IgD-negative memory B cell (primary cell): ENCODE measurements around the gene CDK10. TPM values are rescaled to one million over a fixed set of nuclear protein-coding genes. Genes with fewer than 3 reads are reported as not detected.

Experiments
- H3K27ac Mint-ChIP-seq, 3 donors: one replicate each; pipeline ENCODE4 v1.8.0; 2020 to 2022; ENCODE audit warnings: mild to moderate bottlenecking in 3 of 3, mixed read lengths in 3 of 3, moderate library complexity in 1 of 3
- H3K27me3 Mint-ChIP-seq: one replicate; pipeline ENCODE4 v1.8.0; 2021; ENCODE audit warnings: mixed read lengths
- H3K36me3 Mint-ChIP-seq: one replicate; pipeline ENCODE4 v1.8.0; 2020; ENCODE audit warnings: mild to moderate bottlenecking, mixed read lengths
- H3K4me1 Mint-ChIP-seq, 3 donors: one replicate each; pipeline ENCODE4 v1.8.0; 2020 to 2022; ENCODE audit warnings: mixed read lengths in 3 of 3, mild to moderate bottlenecking in 1 of 3
- H3K4me3 Mint-ChIP-seq, 4 donors: one replicate each; pipeline ENCODE4 v1.8.0; 2020 to 2022; ENCODE audit warnings: mild to moderate bottlenecking in 4 of 4, mixed read lengths in 4 of 4, moderate library complexity in 3 of 4
- H3K9me3 Mint-ChIP-seq, 3 donors: one replicate each; pipeline ENCODE4 v1.8.0; 2020 to 2021; ENCODE audit warnings: mixed read lengths in 3 of 3, mild to moderate bottlenecking in 1 of 3
- polyA plus RNA-seq: library from polyadenylated mRNA; unstranded; fragments of 300-500 nt; fragmentation: Illumina TruSeq; gene quantifications from one replicate; pipeline ENCODE4 v1.2.3, GENCODE V29; 2021

CDK10 gene
- polyA plus RNA-seq, 1 donor from 2014 or later, result 24.0 TPM

DNA sequence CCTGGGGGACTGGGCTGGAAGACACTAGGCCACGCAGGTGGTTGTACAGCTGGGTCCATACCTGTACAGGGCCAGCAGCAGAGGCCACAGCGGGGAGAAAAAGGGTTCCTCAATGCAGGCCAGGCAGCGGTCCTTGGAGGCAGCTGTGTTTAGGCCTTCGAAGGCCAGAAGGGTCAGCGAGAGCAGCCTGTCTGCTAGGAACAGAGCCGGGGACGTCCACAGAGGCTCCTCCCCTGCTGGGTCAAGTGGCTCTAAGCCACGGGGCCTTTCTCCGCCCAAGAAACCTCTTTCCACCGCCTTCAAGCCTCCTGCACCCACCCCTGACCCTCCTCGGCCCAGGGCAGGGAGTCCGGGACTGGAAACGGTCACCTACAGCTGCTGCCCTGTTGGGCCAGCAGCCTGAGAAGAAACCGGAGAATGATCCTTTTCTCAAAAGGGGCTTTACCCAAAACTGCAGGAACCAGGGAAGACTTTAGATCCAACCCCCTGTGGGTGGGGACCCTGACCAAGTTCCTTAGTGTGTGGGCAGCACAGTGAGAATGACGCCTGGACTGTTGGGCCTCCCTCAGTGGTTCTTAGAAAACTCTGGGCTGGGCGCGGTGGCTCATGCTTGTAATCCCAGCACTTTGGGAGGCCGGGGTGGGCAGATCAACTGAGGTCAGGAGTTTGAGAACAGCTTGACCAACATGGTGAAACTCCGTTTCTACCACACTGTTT lies 23.4 kb downstream of the CDK10 start:
- Mint-ChIP-seq H3K9me3 (no peaks in the 10 kb centered on the region), H3K36me3 (no peaks in the 10 kb centered on the region), H3K4me3 (peak overlapping the region in 2 of 4 donors; percentile 18 to 88), H3K27ac (peak overlapping the region in 1 of 3 donors; percentile 25), H3K27me3 (no peaks in the 10 kb centered on the region), H3K4me1 (peaks cover 3 to 11% (median 6%) of the 10 kb centered on the region in 3 donors)

DNA sequence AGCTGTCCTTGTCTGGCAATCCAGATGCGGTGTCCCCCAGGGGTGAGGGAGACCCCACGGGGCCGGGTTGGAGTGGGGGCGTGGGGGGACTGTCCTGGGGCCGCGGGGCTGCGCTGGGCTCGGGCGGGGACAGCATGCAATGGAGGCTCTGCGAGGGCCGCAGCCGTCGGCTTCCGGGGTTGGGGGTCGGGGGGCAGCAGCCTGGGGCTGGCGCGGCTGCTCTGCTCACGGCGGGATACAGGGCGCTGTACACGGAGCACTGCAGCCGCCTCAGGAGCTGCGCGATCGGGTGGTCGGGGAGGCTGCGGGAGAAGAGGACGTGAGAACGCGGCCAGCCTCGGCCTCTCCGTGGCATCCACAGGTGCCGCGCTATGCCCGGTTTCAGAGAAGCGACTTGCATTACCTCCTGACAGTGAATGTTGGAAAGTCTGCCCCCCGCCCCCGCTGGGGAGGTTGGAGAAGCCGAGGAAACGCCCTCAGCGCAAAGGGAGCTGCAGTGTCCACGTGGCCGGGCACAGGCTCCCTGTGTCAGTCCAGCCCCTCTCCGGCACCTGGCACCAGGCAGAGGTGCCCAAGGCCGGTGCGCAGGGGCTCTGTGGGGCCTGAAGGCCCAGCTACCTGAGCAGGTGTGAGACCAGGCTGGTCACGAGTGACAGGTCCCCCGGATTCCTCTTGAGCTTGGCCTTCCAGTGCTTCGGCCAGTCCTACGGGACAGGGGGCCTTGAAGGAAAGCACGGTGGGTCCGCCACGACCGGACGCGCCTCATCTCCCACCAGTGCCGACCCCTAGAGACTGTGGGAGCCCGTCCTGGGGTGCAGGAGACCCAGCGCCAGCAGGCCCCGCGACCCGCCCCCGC lies 24.4 kb downstream of the CDK10 start:
- peaks cover 3 to 8% (median 8%) of the 10 kb centered on the region in 3 donors for H3K4me1 Mint-ChIP-seq
- H3K27ac Mint-ChIP-seq, result no peak overlapping the region
- H3K27me3 Mint-ChIP-seq, result no peaks in the 10 kb centered on the region
- no peaks in the 10 kb centered on the region for H3K9me3 Mint-ChIP-seq
- no peaks in the 10 kb centered on the region for H3K36me3 Mint-ChIP-seq
- no peak overlapping the region for H3K4me3 Mint-ChIP-seq

DNA sequence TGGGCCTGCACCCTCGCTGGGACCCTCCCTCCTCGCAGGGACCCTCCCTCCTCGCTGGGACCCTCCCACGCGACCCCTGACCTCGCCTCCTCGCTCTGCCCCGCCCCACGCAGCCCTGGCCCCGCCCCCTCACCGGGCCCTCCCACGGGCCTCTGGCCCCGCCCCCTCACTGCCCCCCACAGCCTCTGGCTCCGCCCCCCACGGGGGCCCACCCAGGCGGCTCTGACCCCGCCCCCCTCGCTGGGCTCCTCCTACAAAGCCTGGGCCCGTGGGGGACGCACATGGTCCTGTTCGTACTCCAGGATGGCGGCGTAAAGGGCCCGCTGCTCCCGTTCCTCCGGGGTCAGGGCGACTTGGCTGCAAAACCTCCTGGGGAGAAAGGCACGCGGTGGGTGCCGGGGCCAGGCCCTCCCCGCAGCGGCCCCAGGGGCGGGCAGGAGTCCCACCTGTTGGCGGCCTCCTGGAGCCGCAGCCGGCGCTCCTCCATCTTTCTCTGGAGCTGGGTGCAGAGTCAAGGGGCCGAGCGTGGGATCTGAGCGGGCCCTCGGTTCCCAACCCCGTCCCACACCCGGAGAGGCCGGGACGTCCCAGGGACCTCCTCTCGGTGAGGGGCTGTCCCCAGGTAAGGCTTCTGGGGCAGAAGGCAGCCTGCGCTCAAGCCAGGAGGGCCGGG lies 25.2 kb downstream of the CDK10 start:
- Mint-ChIP-seq H3K9me3 (no peaks in the 10 kb centered on the region), H3K36me3 (no peaks in the 10 kb centered on the region), H3K4me1 (peaks cover 0 to 5% (median 2%) of the 10 kb centered on the region in 3 donors), H3K27ac (no peak overlapping the region), H3K27me3 (no peaks in the 10 kb centered on the region), H3K4me3 (peak overlapping the region in 3 of 4 donors; percentile 67 to 75 (median 74))

DNA sequence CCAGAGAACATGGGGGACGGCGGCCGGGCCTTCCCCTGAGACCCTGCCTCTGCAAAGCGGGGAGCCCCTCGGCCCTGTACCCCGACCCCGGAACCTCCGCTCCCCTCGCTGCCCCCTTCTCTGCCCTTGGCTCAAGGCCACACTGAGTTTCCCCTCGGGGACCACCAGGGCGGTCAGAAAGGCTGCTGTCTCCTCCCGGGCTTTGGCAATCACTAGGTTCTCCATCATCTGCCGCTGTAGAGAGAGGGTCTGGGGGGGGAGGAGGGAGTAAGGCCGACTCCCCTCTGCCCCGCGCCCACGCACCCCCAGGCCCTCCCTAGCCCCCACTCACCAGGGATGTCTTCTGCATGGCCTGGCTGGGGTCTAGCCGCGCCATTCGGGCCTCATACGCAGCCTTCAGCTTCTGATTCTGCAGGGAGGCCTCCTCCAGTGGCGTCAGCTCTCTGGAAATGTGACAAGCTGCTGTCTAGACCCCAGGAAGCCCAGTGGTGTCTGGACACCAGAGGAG lies 25.8 kb downstream of the CDK10 start:
- Mint-ChIP-seq H3K36me3 (no peaks in the 10 kb centered on the region), H3K27me3 (no peaks in the 10 kb centered on the region), H3K4me3 (peak overlapping the region; percentile 9 to 86 (median 71)), H3K9me3 (no peaks in the 10 kb centered on the region), H3K4me1 (peaks cover 0 to 5% (median 2%) of the 10 kb centered on the region in 3 donors), H3K27ac (no peak overlapping the region)

DNA sequence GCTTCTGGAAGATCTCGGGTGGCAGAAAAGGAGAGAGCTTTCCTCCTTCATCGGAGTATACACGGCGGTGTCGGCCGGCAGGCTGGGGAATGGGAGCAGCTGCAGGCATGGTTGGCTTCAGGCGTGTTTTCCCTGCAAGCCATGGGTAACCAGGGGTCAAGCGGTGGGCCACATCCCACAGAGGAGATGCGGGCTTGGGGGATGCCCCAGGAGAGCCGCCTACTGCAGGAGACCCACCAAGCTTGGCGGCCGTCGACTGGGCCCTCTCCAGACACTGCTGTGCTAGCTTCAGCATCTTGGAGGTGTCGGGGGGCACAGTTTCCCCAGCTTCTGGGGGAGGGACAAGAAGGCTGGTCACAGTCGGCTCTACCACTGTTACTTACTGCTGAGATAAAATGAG lies 30.0 kb downstream of the CDK10 start:
- H3K27ac Mint-ChIP-seq, result no peak overlapping the region

DNA sequence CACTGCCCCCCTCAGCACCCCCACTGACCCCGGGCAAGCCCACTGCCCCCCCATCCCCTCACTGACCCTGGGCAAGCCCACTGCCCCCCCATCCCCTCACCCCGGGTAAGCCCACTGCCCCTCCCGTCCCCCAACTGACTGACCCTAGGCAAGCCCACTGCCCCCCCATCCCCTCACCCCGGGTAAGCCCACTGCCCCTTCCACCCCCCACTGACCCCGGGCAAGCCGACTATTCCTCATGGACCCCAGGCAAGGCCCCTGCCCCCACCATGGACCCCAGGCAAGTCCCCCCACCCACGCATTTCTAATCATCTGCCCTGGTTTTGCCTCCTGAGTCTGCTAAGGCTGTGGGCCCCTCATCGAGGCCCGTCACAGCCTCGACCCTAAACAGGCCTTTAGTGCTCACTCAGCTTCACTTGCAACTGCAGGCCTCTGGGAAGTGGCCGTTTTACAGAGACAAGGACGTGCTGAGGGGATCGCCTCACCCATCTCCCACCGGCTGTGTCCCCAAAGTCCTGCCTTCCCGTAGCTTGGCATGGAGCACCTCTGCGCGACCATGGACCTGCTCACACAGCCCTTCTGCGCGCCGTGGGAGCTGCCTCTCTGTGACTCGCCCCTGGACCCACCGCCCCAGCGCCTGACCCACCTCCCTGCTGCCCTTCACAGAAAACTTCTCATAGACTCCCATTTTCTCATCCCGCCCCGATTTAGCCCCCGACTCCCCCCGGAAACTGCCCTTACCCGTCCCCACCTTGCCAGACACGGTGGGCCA lies 30.6 kb downstream of the CDK10 start:
- no peaks in the 10 kb centered on the region for H3K9me3 Mint-ChIP-seq
- H3K27me3 Mint-ChIP-seq, result no peaks in the 10 kb centered on the region
- no peak overlapping the region for H3K27ac Mint-ChIP-seq
- no peaks in the 10 kb centered on the region for H3K36me3 Mint-ChIP-seq
- peaks cover 6 to 11% (median 9%) of the 10 kb centered on the region in 3 donors for H3K4me1 Mint-ChIP-seq
- H3K4me3 Mint-ChIP-seq, result no peak overlapping the region

More for the DNA sequence above, 30.0 kb downstream of the CDK10 start:
- Mint-ChIP-seq H3K4me3 (no peak overlapping the region), H3K27me3 (no peaks in the 10 kb centered on the region), H3K4me1 (peaks cover 6 to 11% (median 9%) of the 10 kb centered on the region in 3 donors), H3K36me3 (no peaks in the 10 kb centered on the region), H3K9me3 (no peaks in the 10 kb centered on the region)

DNA sequence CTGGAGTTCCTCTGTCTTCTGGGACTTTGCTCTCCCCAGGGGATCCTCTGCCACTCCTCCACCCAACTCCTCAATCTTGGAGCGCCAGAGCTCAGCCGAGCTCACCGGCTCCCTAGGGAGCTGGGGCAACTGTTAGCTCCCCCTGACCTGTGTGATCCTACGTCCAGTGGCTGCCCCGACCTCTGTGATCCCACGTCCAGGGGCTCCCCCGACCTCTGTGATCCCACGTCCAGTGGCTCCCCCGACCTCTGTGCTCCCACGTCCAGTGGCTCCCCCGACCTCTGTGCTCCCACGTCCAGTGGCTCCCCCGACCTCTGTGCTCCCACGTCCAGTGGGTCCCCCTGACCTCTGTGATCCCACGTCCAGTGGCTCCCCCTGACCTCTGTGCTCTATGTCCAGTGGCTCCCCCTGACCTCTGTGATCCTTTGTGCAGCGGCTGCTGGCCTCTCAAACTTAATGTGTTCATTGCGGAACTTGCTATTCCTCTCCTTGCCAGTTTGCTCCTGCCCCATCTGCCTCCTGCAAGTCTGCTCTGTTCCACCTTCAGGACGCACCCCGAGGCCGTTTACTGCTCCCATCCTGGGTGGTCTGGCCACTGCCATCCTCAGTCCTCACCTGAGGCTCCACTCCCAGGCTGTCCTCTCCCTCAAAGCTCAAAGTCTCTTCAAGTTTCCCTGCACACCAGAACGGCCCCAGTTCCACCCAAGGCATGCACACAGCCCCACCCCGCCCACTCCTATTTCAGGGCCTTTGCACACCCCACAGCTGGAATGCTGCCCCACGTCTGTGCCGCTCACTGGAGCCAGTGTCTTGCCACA lies 31.4 kb downstream of the CDK10 start:
- H3K27me3 Mint-ChIP-seq, result no peaks in the 10 kb centered on the region
- H3K27ac Mint-ChIP-seq, result peak overlapping the region in 1 of 3 donors; percentile 76
- peak overlapping the region in 2 of 4 donors; percentile 25 to 92 for H3K4me3 Mint-ChIP-seq
- H3K36me3 Mint-ChIP-seq, result peaks cover 3% of the 10 kb centered on the region
- peaks cover 9 to 17% (median 13%) of the 10 kb centered on the region in 3 donors for H3K4me1 Mint-ChIP-seq
- H3K9me3 Mint-ChIP-seq, result no peaks in the 10 kb centered on the region

DNA sequence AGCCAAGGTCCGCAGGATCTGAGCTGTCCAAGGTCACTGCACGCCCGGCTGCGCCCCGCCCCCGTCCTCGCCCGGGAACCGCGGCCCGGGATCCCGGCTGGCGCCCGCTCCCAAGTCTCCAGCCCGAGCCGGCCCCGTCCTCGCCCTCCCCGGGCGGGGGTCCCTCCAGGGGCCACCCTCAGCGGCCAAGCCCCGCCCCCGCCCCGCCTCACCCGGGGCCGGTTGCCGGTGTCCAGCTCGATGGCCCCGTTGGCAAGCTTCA lies 34.0 kb downstream of the CDK10 start:
- H3K27ac Mint-ChIP-seq, result peak overlapping the region in 2 of 3 donors; percentile 63 to 92

DNA sequence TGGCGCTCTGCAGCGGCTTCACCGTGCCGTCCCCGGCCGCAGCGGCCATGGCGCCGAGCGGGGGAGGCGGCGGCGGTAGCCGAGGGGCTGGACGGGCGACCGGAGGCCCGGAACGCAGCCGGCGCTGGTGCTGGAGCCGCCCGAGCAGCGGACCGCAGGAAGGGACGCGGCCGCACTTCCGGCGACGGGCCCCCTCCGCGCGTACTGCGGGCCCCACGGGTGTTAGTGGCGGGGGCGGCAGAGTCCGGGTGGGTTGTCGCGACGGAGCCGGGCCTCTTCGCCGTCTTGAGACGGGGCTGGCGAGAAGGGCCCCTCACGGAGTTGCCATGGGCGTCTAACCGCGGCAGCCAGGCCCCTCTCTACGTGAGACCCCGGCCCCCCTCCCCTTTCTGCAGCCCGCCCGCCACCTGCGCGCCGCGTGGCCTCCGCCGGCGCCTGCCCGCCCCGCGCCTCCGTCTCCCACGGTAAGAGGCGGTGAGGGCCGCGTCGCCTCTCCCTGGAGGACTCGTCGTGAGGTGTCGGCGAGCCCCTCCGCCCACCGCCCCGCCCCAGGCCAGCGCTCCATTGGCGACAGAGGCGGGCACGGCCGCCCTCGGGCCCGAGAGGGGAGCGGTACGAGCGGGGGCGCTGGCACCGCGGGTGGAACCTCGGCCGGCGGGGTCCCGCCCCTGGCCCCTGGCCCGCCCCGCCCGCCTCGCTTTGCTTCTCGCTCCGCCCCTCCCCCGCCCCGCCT lies 34.5 kb downstream of the CDK10 start, which contains the start of the genes VPS9D1 and ZNF276:
Gene VPS9D1 (minus strand): TSS at position 86 of the 733 bp plus-strand sequence. CDS start 37 bp downstream, at position 49.
Gene ZNF276 (plus strand): TSS at position 725 of the 733 bp plus-strand sequence. CDS start 104 bp downstream, outside the sequence.
- Mint-ChIP-seq H3K27me3 (no peaks in the 10 kb centered on the region), H3K36me3 (peaks cover 4% of the 10 kb centered on the region), H3K27ac (peak within 1 kb of the TSS; percentile 95 to 99 (median 96)), H3K4me1 (peaks cover 15 to 19% (median 17%) of the 10 kb centered on the region in 3 donors), H3K4me3 (peak within 1 kb of the TSS; percentile 92 to 98 (median 94)), H3K9me3 (no peaks in the 10 kb centered on the region)

More for the DNA sequence above, 34.0 kb downstream of the CDK10 start:
- H3K9me3 Mint-ChIP-seq, result no peaks in the 10 kb centered on the region
- H3K4me3 Mint-ChIP-seq, result peak overlapping the region in 3 of 4 donors; percentile 74 to 92 (median 75)
- peaks cover 4% of the 10 kb centered on the region for H3K36me3 Mint-ChIP-seq
- H3K4me1 Mint-ChIP-seq, result peaks cover 15 to 19% (median 17%) of the 10 kb centered on the region in 3 donors
- no peaks in the 10 kb centered on the region for H3K27me3 Mint-ChIP-seq

DNA sequence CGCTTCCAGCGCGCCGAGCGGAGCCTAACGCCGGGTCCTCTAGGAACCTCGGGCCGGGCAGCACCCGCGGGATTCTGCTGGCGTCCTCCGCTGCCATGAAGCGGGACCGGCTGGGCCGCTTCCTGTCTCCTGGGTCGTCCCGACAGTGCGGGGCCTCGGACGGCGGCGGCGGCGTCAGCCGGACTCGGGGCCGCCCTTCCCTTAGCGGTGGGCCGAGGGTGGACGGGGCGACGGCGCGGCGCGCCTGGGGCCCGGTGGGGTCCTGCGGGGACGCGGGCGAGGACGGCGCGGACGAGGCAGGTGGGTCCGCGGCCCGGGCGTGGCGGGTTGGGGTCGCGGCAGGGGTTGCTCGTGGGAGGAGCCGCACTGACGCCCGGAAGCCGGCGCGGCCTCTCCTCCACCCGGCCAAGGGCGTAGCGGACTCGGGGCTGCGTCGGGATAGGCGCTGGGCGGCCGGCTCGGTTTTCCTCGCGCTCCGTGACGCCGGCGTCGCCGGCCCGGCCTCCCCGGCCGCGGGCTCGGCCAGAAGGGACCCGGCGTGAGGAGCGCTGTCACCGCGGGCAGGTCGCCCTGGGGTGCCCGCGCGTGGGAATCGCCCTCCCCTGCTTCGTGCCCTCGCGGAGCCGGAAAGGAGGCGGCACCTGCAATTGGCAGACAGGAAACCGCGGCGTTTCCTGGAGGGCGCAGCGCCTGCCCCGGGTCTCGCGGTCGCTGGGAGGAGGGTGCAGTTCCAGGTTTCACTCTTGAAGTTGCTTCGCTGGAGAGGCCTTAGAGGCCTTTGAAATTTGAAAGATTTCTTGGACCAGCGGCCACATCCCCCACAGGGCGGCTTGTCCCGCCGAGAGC lies 35.3 kb downstream of the CDK10 start:
- peak overlapping the region; percentile 92 to 98 (median 94) for H3K4me3 Mint-ChIP-seq

DNA sequence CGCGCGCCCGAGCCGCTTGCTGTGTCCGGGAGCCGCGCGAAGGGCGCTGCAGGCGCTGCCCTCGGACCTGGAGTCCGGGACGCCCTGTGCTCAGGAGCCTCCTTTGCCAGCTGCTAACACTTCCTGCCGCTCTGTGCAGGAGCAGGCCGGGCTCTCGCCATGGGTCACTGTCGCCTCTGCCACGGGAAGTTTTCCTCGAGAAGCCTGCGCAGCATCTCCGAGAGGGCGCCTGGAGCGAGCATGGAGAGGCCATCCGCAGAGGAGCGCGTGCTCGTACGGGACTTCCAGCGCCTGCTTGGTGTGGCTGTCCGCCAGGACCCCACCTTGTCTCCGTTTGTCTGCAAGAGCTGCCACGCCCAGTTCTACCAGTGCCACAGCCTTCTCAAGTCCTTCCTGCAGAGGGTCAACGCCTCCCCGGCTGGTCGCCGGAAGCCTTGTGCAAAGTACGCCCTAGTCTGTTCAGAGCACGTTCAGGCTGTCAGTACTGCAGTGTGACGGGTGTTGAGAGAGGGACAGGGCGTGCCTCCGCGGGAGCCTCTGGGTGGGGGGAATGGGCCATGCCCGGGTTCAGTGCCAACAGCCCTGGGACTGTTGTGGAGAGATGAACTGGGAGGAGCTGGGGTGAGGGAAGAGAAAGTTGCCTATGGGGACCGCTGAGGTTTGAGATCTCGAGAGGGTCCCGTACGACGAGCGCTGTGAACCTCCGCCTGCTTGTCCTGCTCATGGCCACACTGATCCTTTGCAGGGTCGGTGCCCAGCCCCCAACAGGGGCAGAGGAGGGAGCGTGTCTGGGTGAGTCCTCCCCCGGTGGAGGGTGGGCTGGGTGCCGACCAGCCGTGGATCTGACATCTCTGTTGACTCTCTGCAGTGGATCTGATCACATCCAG lies 36.1 kb downstream of the CDK10 start:
- Mint-ChIP-seq H3K4me1 (peaks cover 15 to 22% (median 20%) of the 10 kb centered on the region in 3 donors), H3K9me3 (no peaks in the 10 kb centered on the region), H3K36me3 (peaks cover 4% of the 10 kb centered on the region), H3K27ac (peak overlapping the region; percentile 95 to 99 (median 96)), H3K4me3 (peak overlapping the region; percentile 92 to 98 (median 94)), H3K27me3 (no peaks in the 10 kb centered on the region)

More for the DNA sequence above, 35.3 kb downstream of the CDK10 start:
- Mint-ChIP-seq H3K4me1 (peaks cover 15 to 19% (median 17%) of the 10 kb centered on the region in 3 donors), H3K9me3 (no peaks in the 10 kb centered on the region), H3K36me3 (peaks cover 4% of the 10 kb centered on the region), H3K27me3 (no peaks in the 10 kb centered on the region), H3K27ac (peak overlapping the region; percentile 95 to 99 (median 96))
